ENCODE data around the gene SPATA2L. TPM values are rescaled to one million over a fixed set of nuclear protein-coding genes. Genes with fewer than 3 reads are reported as not detected.

The SPATA2L gene
- total RNA-seq, 2 experiments from 2014 or later, result 5.8 to 7.4 TPM

DNA sequence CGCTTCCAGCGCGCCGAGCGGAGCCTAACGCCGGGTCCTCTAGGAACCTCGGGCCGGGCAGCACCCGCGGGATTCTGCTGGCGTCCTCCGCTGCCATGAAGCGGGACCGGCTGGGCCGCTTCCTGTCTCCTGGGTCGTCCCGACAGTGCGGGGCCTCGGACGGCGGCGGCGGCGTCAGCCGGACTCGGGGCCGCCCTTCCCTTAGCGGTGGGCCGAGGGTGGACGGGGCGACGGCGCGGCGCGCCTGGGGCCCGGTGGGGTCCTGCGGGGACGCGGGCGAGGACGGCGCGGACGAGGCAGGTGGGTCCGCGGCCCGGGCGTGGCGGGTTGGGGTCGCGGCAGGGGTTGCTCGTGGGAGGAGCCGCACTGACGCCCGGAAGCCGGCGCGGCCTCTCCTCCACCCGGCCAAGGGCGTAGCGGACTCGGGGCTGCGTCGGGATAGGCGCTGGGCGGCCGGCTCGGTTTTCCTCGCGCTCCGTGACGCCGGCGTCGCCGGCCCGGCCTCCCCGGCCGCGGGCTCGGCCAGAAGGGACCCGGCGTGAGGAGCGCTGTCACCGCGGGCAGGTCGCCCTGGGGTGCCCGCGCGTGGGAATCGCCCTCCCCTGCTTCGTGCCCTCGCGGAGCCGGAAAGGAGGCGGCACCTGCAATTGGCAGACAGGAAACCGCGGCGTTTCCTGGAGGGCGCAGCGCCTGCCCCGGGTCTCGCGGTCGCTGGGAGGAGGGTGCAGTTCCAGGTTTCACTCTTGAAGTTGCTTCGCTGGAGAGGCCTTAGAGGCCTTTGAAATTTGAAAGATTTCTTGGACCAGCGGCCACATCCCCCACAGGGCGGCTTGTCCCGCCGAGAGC, 20.3 kb upstream of the SPATA2L start:
- CTCF ChIA-PET, result interaction anchor here (1.6 to 2.9 kb wide), 4 partner anchors 14 to 72 kb away, joined by 5 to 39 read pairs (median 10); partner anchors contain the start of gene SPATA2L
- H3K4me3 Mint-ChIP-seq, result peak overlapping the region; percentile 86
- H3K36me3 Mint-ChIP-seq, result peaks cover 22% of the 10 kb centered on the region
- H3K9me3 Mint-ChIP-seq (ENCODE audit: low read depth), result no peaks in the 10 kb centered on the region
- peaks cover 47% of the 10 kb centered on the region for H3K4me1 Mint-ChIP-seq
- peak; percentile 92 for DNase-seq
- H3K27me3 Mint-ChIP-seq, result no peaks in the 10 kb centered on the region
- peak; percentile 30 for ATAC-seq
- H3K27ac Mint-ChIP-seq, result peak overlapping the region; percentile 99

DNA sequence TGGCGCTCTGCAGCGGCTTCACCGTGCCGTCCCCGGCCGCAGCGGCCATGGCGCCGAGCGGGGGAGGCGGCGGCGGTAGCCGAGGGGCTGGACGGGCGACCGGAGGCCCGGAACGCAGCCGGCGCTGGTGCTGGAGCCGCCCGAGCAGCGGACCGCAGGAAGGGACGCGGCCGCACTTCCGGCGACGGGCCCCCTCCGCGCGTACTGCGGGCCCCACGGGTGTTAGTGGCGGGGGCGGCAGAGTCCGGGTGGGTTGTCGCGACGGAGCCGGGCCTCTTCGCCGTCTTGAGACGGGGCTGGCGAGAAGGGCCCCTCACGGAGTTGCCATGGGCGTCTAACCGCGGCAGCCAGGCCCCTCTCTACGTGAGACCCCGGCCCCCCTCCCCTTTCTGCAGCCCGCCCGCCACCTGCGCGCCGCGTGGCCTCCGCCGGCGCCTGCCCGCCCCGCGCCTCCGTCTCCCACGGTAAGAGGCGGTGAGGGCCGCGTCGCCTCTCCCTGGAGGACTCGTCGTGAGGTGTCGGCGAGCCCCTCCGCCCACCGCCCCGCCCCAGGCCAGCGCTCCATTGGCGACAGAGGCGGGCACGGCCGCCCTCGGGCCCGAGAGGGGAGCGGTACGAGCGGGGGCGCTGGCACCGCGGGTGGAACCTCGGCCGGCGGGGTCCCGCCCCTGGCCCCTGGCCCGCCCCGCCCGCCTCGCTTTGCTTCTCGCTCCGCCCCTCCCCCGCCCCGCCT, 19.5 kb upstream of the SPATA2L start, which contains the start of the genes VPS9D1 and ZNF276:
TSS of gene VPS9D1 (minus strand) at position 86 of the 733 bp plus-strand sequence. CDS start at position 49, 37 bp downstream.
TSS of gene ZNF276 (plus strand) at position 725 of the 733 bp plus-strand sequence. CDS start 104 bp downstream, outside the sequence.
- DNase-seq, result peak; percentile 87
- Mint-ChIP-seq H3K27me3 (no peaks in the 10 kb centered on the region), H3K4me1 (peaks cover 46% of the 10 kb centered on the region), H3K9me3 (ENCODE audit: low read depth) (no peaks in the 10 kb centered on the region), H3K27ac (peak within 1 kb of the TSS; percentile 99), H3K4me3 (peak within 1 kb of the TSS; percentile 86), H3K36me3 (peaks cover 23% of the 10 kb centered on the region)
- CTCF ChIA-PET, result interaction anchor here (1.4 to 2.1 kb wide), 2 partner anchors 16 to 140 kb away, joined by 5 to 11 read pairs; no protein-coding TSS in a partner anchor
- ATAC-seq, result peak; percentile 48

DNA sequence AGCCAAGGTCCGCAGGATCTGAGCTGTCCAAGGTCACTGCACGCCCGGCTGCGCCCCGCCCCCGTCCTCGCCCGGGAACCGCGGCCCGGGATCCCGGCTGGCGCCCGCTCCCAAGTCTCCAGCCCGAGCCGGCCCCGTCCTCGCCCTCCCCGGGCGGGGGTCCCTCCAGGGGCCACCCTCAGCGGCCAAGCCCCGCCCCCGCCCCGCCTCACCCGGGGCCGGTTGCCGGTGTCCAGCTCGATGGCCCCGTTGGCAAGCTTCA, 19.0 kb upstream of the SPATA2L start:
- H3K36me3 Mint-ChIP-seq, result peaks cover 23% of the 10 kb centered on the region
- CTCF ChIA-PET, result interaction anchor here (1.3 to 2.1 kb wide), 3 partner anchors 15 to 251 kb away, joined by 3 to 11 read pairs (median 5); no protein-coding TSS in a partner anchor
- H3K27ac Mint-ChIP-seq, result peak overlapping the region; percentile 76
- peaks cover 46% of the 10 kb centered on the region for H3K4me1 Mint-ChIP-seq
- H3K4me3 Mint-ChIP-seq, result peak overlapping the region; percentile 73
- ATAC-seq (no peak), DNase-seq (peak; percentile 55)
- H3K27me3 Mint-ChIP-seq, result no peaks in the 10 kb centered on the region
- no peaks in the 10 kb centered on the region for H3K9me3 Mint-ChIP-seq (ENCODE audit: low read depth)

DNA sequence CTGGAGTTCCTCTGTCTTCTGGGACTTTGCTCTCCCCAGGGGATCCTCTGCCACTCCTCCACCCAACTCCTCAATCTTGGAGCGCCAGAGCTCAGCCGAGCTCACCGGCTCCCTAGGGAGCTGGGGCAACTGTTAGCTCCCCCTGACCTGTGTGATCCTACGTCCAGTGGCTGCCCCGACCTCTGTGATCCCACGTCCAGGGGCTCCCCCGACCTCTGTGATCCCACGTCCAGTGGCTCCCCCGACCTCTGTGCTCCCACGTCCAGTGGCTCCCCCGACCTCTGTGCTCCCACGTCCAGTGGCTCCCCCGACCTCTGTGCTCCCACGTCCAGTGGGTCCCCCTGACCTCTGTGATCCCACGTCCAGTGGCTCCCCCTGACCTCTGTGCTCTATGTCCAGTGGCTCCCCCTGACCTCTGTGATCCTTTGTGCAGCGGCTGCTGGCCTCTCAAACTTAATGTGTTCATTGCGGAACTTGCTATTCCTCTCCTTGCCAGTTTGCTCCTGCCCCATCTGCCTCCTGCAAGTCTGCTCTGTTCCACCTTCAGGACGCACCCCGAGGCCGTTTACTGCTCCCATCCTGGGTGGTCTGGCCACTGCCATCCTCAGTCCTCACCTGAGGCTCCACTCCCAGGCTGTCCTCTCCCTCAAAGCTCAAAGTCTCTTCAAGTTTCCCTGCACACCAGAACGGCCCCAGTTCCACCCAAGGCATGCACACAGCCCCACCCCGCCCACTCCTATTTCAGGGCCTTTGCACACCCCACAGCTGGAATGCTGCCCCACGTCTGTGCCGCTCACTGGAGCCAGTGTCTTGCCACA, 16.4 kb upstream of the SPATA2L start:
- H3K9me3 Mint-ChIP-seq (ENCODE audit: low read depth), result no peaks in the 10 kb centered on the region
- H3K27ac Mint-ChIP-seq, result peak overlapping the region; percentile 24
- no peak for DNase-seq
- peaks cover 17% of the 10 kb centered on the region for H3K36me3 Mint-ChIP-seq
- H3K4me1 Mint-ChIP-seq, result peaks cover 35% of the 10 kb centered on the region
- no peak overlapping the region for H3K4me3 Mint-ChIP-seq
- no peaks in the 10 kb centered on the region for H3K27me3 Mint-ChIP-seq
- CTCF ChIA-PET, result interaction anchor here (1.0 to 4.1 kb wide), 3 partner anchors 11 to 44 kb away, joined by 4 to 23 read pairs (median 6); no protein-coding TSS in a partner anchor
- ATAC-seq, result no peak

DNA sequence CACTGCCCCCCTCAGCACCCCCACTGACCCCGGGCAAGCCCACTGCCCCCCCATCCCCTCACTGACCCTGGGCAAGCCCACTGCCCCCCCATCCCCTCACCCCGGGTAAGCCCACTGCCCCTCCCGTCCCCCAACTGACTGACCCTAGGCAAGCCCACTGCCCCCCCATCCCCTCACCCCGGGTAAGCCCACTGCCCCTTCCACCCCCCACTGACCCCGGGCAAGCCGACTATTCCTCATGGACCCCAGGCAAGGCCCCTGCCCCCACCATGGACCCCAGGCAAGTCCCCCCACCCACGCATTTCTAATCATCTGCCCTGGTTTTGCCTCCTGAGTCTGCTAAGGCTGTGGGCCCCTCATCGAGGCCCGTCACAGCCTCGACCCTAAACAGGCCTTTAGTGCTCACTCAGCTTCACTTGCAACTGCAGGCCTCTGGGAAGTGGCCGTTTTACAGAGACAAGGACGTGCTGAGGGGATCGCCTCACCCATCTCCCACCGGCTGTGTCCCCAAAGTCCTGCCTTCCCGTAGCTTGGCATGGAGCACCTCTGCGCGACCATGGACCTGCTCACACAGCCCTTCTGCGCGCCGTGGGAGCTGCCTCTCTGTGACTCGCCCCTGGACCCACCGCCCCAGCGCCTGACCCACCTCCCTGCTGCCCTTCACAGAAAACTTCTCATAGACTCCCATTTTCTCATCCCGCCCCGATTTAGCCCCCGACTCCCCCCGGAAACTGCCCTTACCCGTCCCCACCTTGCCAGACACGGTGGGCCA, 15.6 kb upstream of the SPATA2L start:
- DNase-seq (no peak), ATAC-seq (no peak)
- no peak overlapping the region for H3K27ac Mint-ChIP-seq
- H3K4me1 Mint-ChIP-seq, result peaks cover 35% of the 10 kb centered on the region
- H3K36me3 Mint-ChIP-seq, result peaks cover 12% of the 10 kb centered on the region
- no peaks in the 10 kb centered on the region for H3K9me3 Mint-ChIP-seq (ENCODE audit: low read depth)
- no peak overlapping the region for H3K4me3 Mint-ChIP-seq
- H3K27me3 Mint-ChIP-seq, result no peaks in the 10 kb centered on the region
- CTCF ChIA-PET, result interaction anchor here (1.2 to 4.1 kb wide), 3 partner anchors 10 to 17 kb away, joined by 4 to 23 read pairs (median 6); no protein-coding TSS in a partner anchor

DNA sequence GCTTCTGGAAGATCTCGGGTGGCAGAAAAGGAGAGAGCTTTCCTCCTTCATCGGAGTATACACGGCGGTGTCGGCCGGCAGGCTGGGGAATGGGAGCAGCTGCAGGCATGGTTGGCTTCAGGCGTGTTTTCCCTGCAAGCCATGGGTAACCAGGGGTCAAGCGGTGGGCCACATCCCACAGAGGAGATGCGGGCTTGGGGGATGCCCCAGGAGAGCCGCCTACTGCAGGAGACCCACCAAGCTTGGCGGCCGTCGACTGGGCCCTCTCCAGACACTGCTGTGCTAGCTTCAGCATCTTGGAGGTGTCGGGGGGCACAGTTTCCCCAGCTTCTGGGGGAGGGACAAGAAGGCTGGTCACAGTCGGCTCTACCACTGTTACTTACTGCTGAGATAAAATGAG, 15.0 kb upstream of the SPATA2L start:
- DNase-seq, result no peak
- Mint-ChIP-seq H3K36me3 (peaks cover 12% of the 10 kb centered on the region), H3K27ac (no peak overlapping the region), H3K4me3 (no peak overlapping the region), H3K4me1 (peaks cover 35% of the 10 kb centered on the region), H3K27me3 (no peaks in the 10 kb centered on the region), H3K9me3 (ENCODE audit: low read depth) (no peaks in the 10 kb centered on the region)
- CTCF ChIA-PET, result interaction anchor here (1.2 to 4.1 kb wide), 3 partner anchors 10 to 77 kb away, joined by 3 to 23 read pairs (median 4); no protein-coding TSS in a partner anchor
- ATAC-seq, result no peak

DNA sequence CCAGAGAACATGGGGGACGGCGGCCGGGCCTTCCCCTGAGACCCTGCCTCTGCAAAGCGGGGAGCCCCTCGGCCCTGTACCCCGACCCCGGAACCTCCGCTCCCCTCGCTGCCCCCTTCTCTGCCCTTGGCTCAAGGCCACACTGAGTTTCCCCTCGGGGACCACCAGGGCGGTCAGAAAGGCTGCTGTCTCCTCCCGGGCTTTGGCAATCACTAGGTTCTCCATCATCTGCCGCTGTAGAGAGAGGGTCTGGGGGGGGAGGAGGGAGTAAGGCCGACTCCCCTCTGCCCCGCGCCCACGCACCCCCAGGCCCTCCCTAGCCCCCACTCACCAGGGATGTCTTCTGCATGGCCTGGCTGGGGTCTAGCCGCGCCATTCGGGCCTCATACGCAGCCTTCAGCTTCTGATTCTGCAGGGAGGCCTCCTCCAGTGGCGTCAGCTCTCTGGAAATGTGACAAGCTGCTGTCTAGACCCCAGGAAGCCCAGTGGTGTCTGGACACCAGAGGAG, 10.8 kb upstream of the SPATA2L start:
- Mint-ChIP-seq H3K4me1 (peaks cover 13% of the 10 kb centered on the region), H3K4me3 (peak overlapping the region; percentile 68), H3K27ac (peak overlapping the region; percentile 66), H3K27me3 (no peaks in the 10 kb centered on the region), H3K9me3 (ENCODE audit: low read depth) (no peaks in the 10 kb centered on the region), H3K36me3 (peaks cover 11% of the 10 kb centered on the region)
- CTCF ChIA-PET, result interaction anchor here (1.0 to 5.0 kb wide), 4 partner anchors 10 to 148 kb away, joined by 3 to 24 read pairs (median 4); partner anchors contain the start of gene SPATA2L
- DNase-seq, result no peak
- peak; percentile 2 for ATAC-seq

DNA sequence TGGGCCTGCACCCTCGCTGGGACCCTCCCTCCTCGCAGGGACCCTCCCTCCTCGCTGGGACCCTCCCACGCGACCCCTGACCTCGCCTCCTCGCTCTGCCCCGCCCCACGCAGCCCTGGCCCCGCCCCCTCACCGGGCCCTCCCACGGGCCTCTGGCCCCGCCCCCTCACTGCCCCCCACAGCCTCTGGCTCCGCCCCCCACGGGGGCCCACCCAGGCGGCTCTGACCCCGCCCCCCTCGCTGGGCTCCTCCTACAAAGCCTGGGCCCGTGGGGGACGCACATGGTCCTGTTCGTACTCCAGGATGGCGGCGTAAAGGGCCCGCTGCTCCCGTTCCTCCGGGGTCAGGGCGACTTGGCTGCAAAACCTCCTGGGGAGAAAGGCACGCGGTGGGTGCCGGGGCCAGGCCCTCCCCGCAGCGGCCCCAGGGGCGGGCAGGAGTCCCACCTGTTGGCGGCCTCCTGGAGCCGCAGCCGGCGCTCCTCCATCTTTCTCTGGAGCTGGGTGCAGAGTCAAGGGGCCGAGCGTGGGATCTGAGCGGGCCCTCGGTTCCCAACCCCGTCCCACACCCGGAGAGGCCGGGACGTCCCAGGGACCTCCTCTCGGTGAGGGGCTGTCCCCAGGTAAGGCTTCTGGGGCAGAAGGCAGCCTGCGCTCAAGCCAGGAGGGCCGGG, 10.2 kb upstream of the SPATA2L start:
- H3K4me1 Mint-ChIP-seq, result peaks cover 13% of the 10 kb centered on the region
- no peak overlapping the region for H3K27ac Mint-ChIP-seq
- H3K4me3 Mint-ChIP-seq, result peak overlapping the region; percentile 68
- H3K36me3 Mint-ChIP-seq, result peaks cover 10% of the 10 kb centered on the region
- H3K27me3 Mint-ChIP-seq, result no peaks in the 10 kb centered on the region
- DNase-seq (peak; percentile 87), ATAC-seq (peak; percentile 92)
- no peaks in the 10 kb centered on the region for H3K9me3 Mint-ChIP-seq (ENCODE audit: low read depth)
- CTCF ChIA-PET, result interaction anchor here (1.0 to 5.0 kb wide), 5 partner anchors 9 to 150 kb away, joined by 3 to 24 read pairs (median 5); partner anchors contain the start of gene SPATA2L

DNA sequence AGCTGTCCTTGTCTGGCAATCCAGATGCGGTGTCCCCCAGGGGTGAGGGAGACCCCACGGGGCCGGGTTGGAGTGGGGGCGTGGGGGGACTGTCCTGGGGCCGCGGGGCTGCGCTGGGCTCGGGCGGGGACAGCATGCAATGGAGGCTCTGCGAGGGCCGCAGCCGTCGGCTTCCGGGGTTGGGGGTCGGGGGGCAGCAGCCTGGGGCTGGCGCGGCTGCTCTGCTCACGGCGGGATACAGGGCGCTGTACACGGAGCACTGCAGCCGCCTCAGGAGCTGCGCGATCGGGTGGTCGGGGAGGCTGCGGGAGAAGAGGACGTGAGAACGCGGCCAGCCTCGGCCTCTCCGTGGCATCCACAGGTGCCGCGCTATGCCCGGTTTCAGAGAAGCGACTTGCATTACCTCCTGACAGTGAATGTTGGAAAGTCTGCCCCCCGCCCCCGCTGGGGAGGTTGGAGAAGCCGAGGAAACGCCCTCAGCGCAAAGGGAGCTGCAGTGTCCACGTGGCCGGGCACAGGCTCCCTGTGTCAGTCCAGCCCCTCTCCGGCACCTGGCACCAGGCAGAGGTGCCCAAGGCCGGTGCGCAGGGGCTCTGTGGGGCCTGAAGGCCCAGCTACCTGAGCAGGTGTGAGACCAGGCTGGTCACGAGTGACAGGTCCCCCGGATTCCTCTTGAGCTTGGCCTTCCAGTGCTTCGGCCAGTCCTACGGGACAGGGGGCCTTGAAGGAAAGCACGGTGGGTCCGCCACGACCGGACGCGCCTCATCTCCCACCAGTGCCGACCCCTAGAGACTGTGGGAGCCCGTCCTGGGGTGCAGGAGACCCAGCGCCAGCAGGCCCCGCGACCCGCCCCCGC, 9.4 kb upstream of the SPATA2L start:
- CTCF ChIA-PET, result interaction anchor here (0.9 to 9.1 kb wide), 5 partner anchors 11 to 151 kb away, joined by 3 to 100 read pairs (median 15); partner anchors contain the start of gene SPATA2L
- H3K27me3 Mint-ChIP-seq, result no peaks in the 10 kb centered on the region
- peaks cover 9% of the 10 kb centered on the region for H3K36me3 Mint-ChIP-seq
- H3K9me3 Mint-ChIP-seq (ENCODE audit: low read depth), result no peaks in the 10 kb centered on the region
- no peak overlapping the region for H3K4me3 Mint-ChIP-seq
- H3K27ac Mint-ChIP-seq, result no peak overlapping the region
- no peak for DNase-seq
- no peak for ATAC-seq
- peaks cover 15% of the 10 kb centered on the region for H3K4me1 Mint-ChIP-seq

DNA sequence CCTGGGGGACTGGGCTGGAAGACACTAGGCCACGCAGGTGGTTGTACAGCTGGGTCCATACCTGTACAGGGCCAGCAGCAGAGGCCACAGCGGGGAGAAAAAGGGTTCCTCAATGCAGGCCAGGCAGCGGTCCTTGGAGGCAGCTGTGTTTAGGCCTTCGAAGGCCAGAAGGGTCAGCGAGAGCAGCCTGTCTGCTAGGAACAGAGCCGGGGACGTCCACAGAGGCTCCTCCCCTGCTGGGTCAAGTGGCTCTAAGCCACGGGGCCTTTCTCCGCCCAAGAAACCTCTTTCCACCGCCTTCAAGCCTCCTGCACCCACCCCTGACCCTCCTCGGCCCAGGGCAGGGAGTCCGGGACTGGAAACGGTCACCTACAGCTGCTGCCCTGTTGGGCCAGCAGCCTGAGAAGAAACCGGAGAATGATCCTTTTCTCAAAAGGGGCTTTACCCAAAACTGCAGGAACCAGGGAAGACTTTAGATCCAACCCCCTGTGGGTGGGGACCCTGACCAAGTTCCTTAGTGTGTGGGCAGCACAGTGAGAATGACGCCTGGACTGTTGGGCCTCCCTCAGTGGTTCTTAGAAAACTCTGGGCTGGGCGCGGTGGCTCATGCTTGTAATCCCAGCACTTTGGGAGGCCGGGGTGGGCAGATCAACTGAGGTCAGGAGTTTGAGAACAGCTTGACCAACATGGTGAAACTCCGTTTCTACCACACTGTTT, 8.4 kb upstream of the SPATA2L start:
- H3K36me3 Mint-ChIP-seq, result peaks cover 8% of the 10 kb centered on the region
- H3K27ac Mint-ChIP-seq, result no peak overlapping the region
- CTCF ChIA-PET, result interaction anchor here (0.9 to 9.1 kb wide), 6 partner anchors 10 to 201 kb away, joined by 3 to 100 read pairs (median 10); partner anchors contain the start of gene SPATA2L
- no peaks in the 10 kb centered on the region for H3K27me3 Mint-ChIP-seq
- ATAC-seq, result no peak
- H3K9me3 Mint-ChIP-seq (ENCODE audit: low read depth), result no peaks in the 10 kb centered on the region
- peaks cover 16% of the 10 kb centered on the region for H3K4me1 Mint-ChIP-seq
- no peak for DNase-seq
- no peak overlapping the region for H3K4me3 Mint-ChIP-seq

All from activated CD8-positive, alpha-beta memory T cell treated with anti-CD3 and anti-CD28 coated beads, Interleukin-2, amount 10 ng/mL, durations not matched to agents 7 days and 5 days (primary cell).